OCI-LY1 (cell line): ENCODE results near the gene CRYL1.

Source experiments
- EZH2 ChIP-seq: fragments of 200-600 bp; sonication (generic), shearing (Covaris generic); IDR thresholded peaks from 2 replicates; pipeline ENCODE4 v1.8.0; 2017; ENCODE audit warnings: borderline replicate concordance, mixed run types, mild to moderate bottlenecking, antibody characterized with exemption, low read length, moderate library complexity, mixed read lengths
- TF ChIP-seq, protein P1 (sequence below): fragments of 200-600 bp; sonication (generic), shearing (Covaris generic); IDR thresholded peaks from 2 replicates; pipeline ENCODE4 v1.5.1; 2017; ENCODE audit warnings: mild to moderate bottlenecking, antibody characterized with exemption, low read length, moderate library complexity, mixed read lengths

DNA sequence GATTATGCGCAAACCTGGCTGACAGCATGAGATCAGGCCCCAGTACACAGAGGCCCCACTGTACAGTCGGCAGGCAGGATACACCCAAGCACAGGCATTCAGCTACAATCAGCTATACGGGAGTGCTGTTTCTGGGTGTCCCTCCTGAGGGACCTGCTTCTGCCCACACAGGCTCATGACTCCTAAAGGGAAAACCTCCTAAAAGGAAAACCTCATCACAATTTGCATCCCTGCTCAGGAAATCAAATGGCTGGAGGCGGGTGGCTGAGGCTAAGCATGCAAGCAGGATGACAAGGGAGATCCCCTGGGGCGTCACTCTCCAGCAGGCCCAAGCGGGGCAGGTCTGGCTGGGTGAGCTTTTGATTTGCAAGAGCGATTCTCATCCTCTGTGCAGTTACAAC, 99.8 kb downstream of the CRYL1 start:
- TF ChIP-seq, protein P1, sequence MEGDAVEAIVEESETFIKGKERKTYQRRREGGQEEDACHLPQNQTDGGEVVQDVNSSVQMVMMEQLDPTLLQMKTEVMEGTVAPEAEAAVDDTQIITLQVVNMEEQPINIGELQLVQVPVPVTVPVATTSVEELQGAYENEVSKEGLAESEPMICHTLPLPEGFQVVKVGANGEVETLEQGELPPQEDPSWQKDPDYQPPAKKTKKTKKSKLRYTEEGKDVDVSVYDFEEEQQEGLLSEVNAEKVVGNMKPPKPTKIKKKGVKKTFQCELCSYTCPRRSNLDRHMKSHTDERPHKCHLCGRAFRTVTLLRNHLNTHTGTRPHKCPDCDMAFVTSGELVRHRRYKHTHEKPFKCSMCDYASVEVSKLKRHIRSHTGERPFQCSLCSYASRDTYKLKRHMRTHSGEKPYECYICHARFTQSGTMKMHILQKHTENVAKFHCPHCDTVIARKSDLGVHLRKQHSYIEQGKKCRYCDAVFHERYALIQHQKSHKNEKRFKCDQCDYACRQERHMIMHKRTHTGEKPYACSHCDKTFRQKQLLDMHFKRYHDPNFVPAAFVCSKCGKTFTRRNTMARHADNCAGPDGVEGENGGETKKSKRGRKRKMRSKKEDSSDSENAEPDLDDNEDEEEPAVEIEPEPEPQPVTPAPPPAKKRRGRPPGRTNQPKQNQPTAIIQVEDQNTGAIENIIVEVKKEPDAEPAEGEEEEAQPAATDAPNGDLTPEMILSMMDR: no peak
- TF ChIP-seq EZH2: no peak
